Neural progenitor cell (in vitro differentiated cells): ENCODE results near the gene THYN1.
A peak's percentile ranks its signal among the peaks of the same experiment; 100 is the strongest.

Source experiments
- EZH2 ChIP-seq: fragments of 200-600 bp; sonication (generic); IDR thresholded peaks from 2 replicates; pipeline ENCODE4 v1.6.1; 2017; ENCODE audit warnings: antibody characterized with exemption, mild to moderate bottlenecking, moderate library complexity
- TF ChIP-seq, protein P1 (sequence below): fragments of 200-600 bp; sonication (generic); IDR thresholded peaks from 2 replicates; pipeline ENCODE4 v1.5.1; 2017; ENCODE audit warnings: antibody characterized with exemption, mild to moderate bottlenecking

- TF ChIP-seq, protein P1, sequence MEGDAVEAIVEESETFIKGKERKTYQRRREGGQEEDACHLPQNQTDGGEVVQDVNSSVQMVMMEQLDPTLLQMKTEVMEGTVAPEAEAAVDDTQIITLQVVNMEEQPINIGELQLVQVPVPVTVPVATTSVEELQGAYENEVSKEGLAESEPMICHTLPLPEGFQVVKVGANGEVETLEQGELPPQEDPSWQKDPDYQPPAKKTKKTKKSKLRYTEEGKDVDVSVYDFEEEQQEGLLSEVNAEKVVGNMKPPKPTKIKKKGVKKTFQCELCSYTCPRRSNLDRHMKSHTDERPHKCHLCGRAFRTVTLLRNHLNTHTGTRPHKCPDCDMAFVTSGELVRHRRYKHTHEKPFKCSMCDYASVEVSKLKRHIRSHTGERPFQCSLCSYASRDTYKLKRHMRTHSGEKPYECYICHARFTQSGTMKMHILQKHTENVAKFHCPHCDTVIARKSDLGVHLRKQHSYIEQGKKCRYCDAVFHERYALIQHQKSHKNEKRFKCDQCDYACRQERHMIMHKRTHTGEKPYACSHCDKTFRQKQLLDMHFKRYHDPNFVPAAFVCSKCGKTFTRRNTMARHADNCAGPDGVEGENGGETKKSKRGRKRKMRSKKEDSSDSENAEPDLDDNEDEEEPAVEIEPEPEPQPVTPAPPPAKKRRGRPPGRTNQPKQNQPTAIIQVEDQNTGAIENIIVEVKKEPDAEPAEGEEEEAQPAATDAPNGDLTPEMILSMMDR = peak; percentile 47
- TF ChIP-seq EZH2 = no peak
Observed at GRCh38 chr11:134270250-134270714, 17.1 kb upstream of the THYN1 start.
